Activated CD8-positive, alpha-beta T cell treated with anti-CD3 and anti-CD28 coated beads for 36 hours (primary cell): ENCODE data around the gene DMAC2L. TPM values are rescaled to one million over a fixed set of nuclear protein-coding genes. Genes with fewer than 3 reads are reported as not detected.

Experiments used
- ATAC-seq: fragments of 200-7000 bp; cut with Tn5 transposase; one replicate; pipeline ENCODE4 v1.10.0; 2021; ENCODE audit warnings: mild to moderate bottlenecking, moderate library complexity
- CTCF ChIA-PET: fragments of 350-600 bp; sonication (Branson Sonifier 250); formaldehyde crosslinking; loops from one replicate; lab custom pipeline; 2021; ENCODE audit warnings: antibody characterized with exemption; lab: Charles Lee
- POLR2A ChIA-PET: fragments of 350-600 bp; sonication (Branson Sonifier 250); formaldehyde crosslinking; loops from one replicate; lab custom pipeline; 2021; ENCODE audit warnings: antibody characterized with exemption; lab: Charles Lee
- DNase-seq: peaks from one replicate; pipeline ENCODE4 v3.0.0-alpha.2; 2020
- H3K27ac Mint-ChIP-seq: one replicate; pipeline ENCODE4 v1.8.0; 2021; ENCODE audit warnings: mild to moderate bottlenecking, mixed read lengths
- H3K27me3 Mint-ChIP-seq: one replicate; pipeline ENCODE4 v1.8.0; 2021; ENCODE audit warnings: mixed read lengths
- H3K36me3 Mint-ChIP-seq: one replicate; pipeline ENCODE4 v1.8.0; 2021; ENCODE audit warnings: low read depth, mixed read lengths
- H3K4me1 Mint-ChIP-seq: one replicate; pipeline ENCODE4 v1.8.0; 2021; ENCODE audit warnings: low read depth, mixed read lengths
- H3K4me3 Mint-ChIP-seq: one replicate; pipeline ENCODE4 v1.8.0; 2021; ENCODE audit warnings: mild to moderate bottlenecking, moderate library complexity, mixed read lengths
- H3K9me3 Mint-ChIP-seq: one replicate; pipeline ENCODE4 v1.8.0; 2021; ENCODE audit warnings: mixed read lengths
- CTCF ChIP-seq: fragments of 200-600 bp; IDR thresholded peaks from one replicate; pipeline ENCODE4 v1.8.0; 2022; ENCODE audit warnings: antibody characterized with exemption, mild to moderate bottlenecking
- intact Hi-C: fragments of 100-400 bp; cut with micrococcal nuclease; formaldehyde crosslinking; loops from one replicate; pipeline ENCODE4 v1.10.0; 2022
- total RNA-seq, 2 experiments: library from RNA; stranded (reverse); gene quantifications; one replicate each; pipeline ENCODE4 v1.2.3, GENCODE V29; 2021

Gene DMAC2L
- total RNA-seq, 2 experiments from 2014 or later = 15.5 to 17.6 TPM

DNA sequence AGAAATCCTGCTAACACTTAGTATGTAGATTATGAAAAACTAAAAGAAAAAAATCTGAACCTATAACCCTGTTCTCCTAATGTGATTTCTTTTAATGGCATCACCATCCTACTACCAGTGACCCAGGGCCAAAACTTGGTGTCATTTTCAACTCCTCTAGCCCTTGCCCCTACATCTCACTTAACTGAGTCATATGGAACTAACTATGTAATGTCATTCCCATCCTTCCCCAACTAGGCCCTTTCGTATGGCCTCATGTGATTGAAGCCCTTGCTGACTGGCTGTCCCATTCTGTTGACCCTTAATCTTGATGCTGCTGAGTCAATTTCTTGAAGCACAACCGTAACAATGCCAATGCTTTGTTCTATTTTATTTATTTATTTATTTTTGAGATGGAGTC lies 7.6 kb downstream of the DMAC2L start:
- ATAC-seq = no peak

DNA sequence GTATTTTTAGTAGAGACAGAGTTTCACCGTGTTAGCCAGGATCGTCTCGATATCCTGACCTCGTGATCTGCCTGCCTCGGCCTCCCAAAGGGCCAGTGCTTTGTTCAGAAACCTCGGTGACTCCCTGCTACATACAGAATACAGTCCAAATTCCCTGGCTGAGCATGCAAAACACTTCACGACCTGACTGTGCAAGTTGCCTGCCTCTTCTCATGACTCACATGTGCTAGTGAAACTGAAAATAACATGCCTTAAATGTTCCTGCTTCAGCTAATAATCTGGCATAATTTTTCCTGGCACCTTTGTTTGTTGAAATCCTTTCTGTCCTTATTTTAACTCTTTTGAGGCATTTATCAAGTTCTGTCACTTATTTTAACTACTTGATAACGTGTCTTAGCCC lies 8.2 kb downstream of the DMAC2L start:
- Mint-ChIP-seq H3K9me3 (no peaks in the 10 kb centered on the region), H3K27me3 (no peaks in the 10 kb centered on the region), H3K4me1 (peaks cover 30% of the 10 kb centered on the region), H3K4me3 (no peak overlapping the region), H3K27ac (no peak overlapping the region), H3K36me3 (peaks cover 18% of the 10 kb centered on the region)
- no peak for TF ChIP-seq CTCF
- no peak for ATAC-seq
- intact Hi-C loops = loop anchor here (2.0 kb wide), 1 partner anchor 211 kb away; no protein-coding TSS in a partner anchor
- ChIA-PET POLR2A (interaction anchor here (0.6 to 1.8 kb wide), 8 partner anchors 8 to 461 kb away, joined by 3 to 18 read pairs (median 4); partner anchors contain the start of genes DMAC2L, L2HGDH, MAP4K5 and SOS2), CTCF (interaction anchor here (0.6 to 3.6 kb wide), 30 partner anchors 9 to 540 kb away, joined by 3 to 35 read pairs (median 4); partner anchors contain the start of genes CDKL1, DMAC2L, L2HGDH and MAP4K5)
- peak; percentile 8 for DNase-seq

More for the DNA sequence above, 7.6 kb downstream of the DMAC2L start:
- no peaks in the 10 kb centered on the region for H3K27me3 Mint-ChIP-seq
- DNase-seq = no peak
- H3K27ac Mint-ChIP-seq = peak overlapping the region; percentile 40
- POLR2A ChIA-PET = interaction anchor here (0.8 to 1.8 kb wide), 3 partner anchors 9 to 213 kb away, joined by 3 to 6 read pairs (median 3); partner anchors contain the start of gene MAP4K5
- no peak for TF ChIP-seq CTCF
- intact Hi-C loops = loop anchor here (2.0 kb wide), 1 partner anchor 211 kb away; no protein-coding TSS in a partner anchor
- peaks cover 16% of the 10 kb centered on the region for H3K36me3 Mint-ChIP-seq
- H3K4me1 Mint-ChIP-seq = peaks cover 30% of the 10 kb centered on the region
- CTCF ChIA-PET = interaction anchor here (0.9 to 3.6 kb wide), 13 partner anchors 9 to 212 kb away, joined by 3 to 15 read pairs (median 6); partner anchors contain the start of genes CDKL1 and MAP4K5
- no peaks in the 10 kb centered on the region for H3K9me3 Mint-ChIP-seq
- no peak overlapping the region for H3K4me3 Mint-ChIP-seq

- intact Hi-C loops = loop anchor here (2.0 kb wide), 1 partner anchor 210 kb away; no protein-coding TSS in a partner anchor
- peak; percentile 75 for TF ChIP-seq CTCF
- Mint-ChIP-seq H3K27me3 (no peaks in the 10 kb centered on the region), H3K9me3 (no peaks in the 10 kb centered on the region), H3K36me3 (peaks cover 17% of the 10 kb centered on the region), H3K4me3 (no peak overlapping the region), H3K27ac (no peak overlapping the region), H3K4me1 (peaks cover 29% of the 10 kb centered on the region)
- CTCF ChIA-PET = interaction anchor here (0.6 to 3.6 kb wide), 41 partner anchors 9 to 539 kb away, joined by 3 to 35 read pairs (median 3); partner anchors contain the start of genes CDKL1, DMAC2L, L2HGDH and MAP4K5
- POLR2A ChIA-PET = interaction anchor here (0.6 to 1.8 kb wide), 8 partner anchors 9 to 462 kb away, joined by 3 to 18 read pairs (median 4); partner anchors contain the start of genes DMAC2L, L2HGDH and SOS2
- DNase-seq (peak; percentile 78), ATAC-seq (peak; percentile 98)
Measured at GRCh38 chr14:50321009-50321660, 9.0 kb downstream of the DMAC2L start.

DNA sequence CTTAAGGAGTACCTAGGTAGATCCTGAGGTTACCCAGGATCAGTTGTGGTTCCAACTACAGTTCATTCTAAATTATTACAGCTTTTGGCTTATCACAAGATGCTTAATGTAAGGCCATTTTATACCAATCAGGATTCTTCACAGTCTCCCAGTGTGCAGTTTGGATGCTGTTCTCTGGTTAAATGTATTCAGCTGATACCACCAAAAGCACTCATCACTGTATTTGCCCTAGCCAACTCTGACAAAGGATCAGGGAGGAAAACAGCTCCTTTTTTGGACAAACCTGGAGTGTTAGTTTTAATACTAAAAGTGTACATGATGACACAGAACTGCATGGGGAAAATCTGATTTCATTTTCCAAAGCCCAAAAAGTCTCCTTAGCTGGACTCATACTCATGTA lies 19.5 kb downstream of the DMAC2L start:
- ChIA-PET POLR2A (no interaction called here), CTCF (interaction anchor here (2.4 kb wide), 1 partner anchor 10 kb away, joined by 15 read pairs; no protein-coding TSS in a partner anchor)
- no peaks in the 10 kb centered on the region for H3K9me3 Mint-ChIP-seq
- no peak for TF ChIP-seq CTCF
- no peak overlapping the region for H3K4me3 Mint-ChIP-seq
- no peak overlapping the region for H3K27ac Mint-ChIP-seq
- no peaks in the 10 kb centered on the region for H3K27me3 Mint-ChIP-seq
- DNase-seq (no peak), ATAC-seq (no peak)
- H3K4me1 Mint-ChIP-seq = peaks cover 14% of the 10 kb centered on the region
- intact Hi-C loops = no loop called here
- peaks cover 1% of the 10 kb centered on the region for H3K36me3 Mint-ChIP-seq
